ENCODE results near the gene MPC2. TPM values are rescaled to one million over a fixed set of nuclear protein-coding genes. Genes with fewer than 3 reads are reported as not detected.

Gene MPC2
- total RNA-seq, 1 donor from 2014 or later = 267 TPM

Other genes starting within 250 kb of the MPC2 start
- 28.9 TPM for gene MPZL1, start 215.1 kb downstream of the MPC2 start, total RNA-seq
- gene ADCY10, start 22.9 kb downstream of the MPC2 start, total RNA-seq = 0.22 TPM
- 196 TPM for gene DCAF6, start 389 bp downstream of the MPC2 start, total RNA-seq
- 2.8 TPM for gene GPR161, start 199.9 kb upstream of the MPC2 start, total RNA-seq
- 28.3 TPM for gene TIPRL, start 241.9 kb upstream of the MPC2 start, total RNA-seq

Measured in left ventricle myocardium inferior (tissue), 1 donor.